Measurements from ENCODE around the gene SLC39A6. TPM values are rescaled to one million over a fixed set of nuclear protein-coding genes. Genes with fewer than 3 reads are reported as not detected.

The SLC39A6 gene
- total and polyA plus RNA-seq, 2 of the 13 experiments (the other 11 are each of a cell fraction or from before 2014, with no cell fraction given) = 41.7 to 59.2 TPM

- TF ChIP-seq ZNF253 (CRISPR knock-in tag; IDR thresholded peaks at IDR 0.05; ENCODE audit: borderline replicate concordance) = no peak
- TF ChIP-seq ZNF343 (CRISPR knock-in tag; IDR thresholded peaks at IDR 0.05) = 0 out of 2 replicates have a peak, but pooled peaks have one; percentile 59
- no peak; the same call in 1 of the 2 replicates for TF ChIP-seq ZBTB4 (CRISPR knock-in tag; IDR thresholded peaks at IDR 0.05; ENCODE audit: borderline replicate concordance)
- TF ChIP-seq RFXAP (CRISPR knock-in tag; IDR thresholded peaks at IDR 0.05; ENCODE audit: borderline replicate concordance) = peak; percentile 79
- no peak for TF ChIP-seq ZNF552 (CRISPR knock-in tag; IDR thresholded peaks at IDR 0.05; ENCODE audit: borderline replicate concordance)
- TF ChIP-seq ELF4 (CRISPR knock-in tag; IDR thresholded peaks at IDR 0.05; ENCODE audit: borderline replicate concordance) = peak; percentile 84
- TF ChIP-seq SIN3A (IDR thresholded peaks at IDR 0.05; ENCODE audit: borderline replicate concordance, low read depth, low read length) = peak; percentile 73; the same call in 1 of the 2 replicates
- 0 out of 2 replicates have a peak, but pooled peaks have one; percentile 76 for TF ChIP-seq ZNF556 (CRISPR knock-in tag; IDR thresholded peaks at IDR 0.05; ENCODE audit: borderline replicate concordance)
- no peak for TF ChIP-seq NR2F2 (IDR thresholded peaks at IDR 0.05; ENCODE audit: borderline replicate concordance, low read depth)
- TF ChIP-seq ZBTB21 (CRISPR knock-in tag; IDR thresholded peaks at IDR 0.05) = 0 out of 2 replicates have a peak, but pooled peaks have one; percentile 6
- TF ChIP-seq KLF15 (CRISPR knock-in tag; IDR thresholded peaks at IDR 0.05; ENCODE audit: borderline replicate concordance) = peak; percentile 45; the same call in 1 of the 2 replicates
- peak; percentile 42 for TF ChIP-seq ZIK1 (CRISPR knock-in tag; IDR thresholded peaks at IDR 0.05; ENCODE audit: borderline replicate concordance, low read depth)
- no peak for TF ChIP-seq ZSCAN22 (CRISPR knock-in tag; IDR thresholded peaks at IDR 0.05)
- peak; percentile 26; the same call in 1 of the 2 replicates for TF ChIP-seq KLF6 (CRISPR knock-in tag; IDR thresholded peaks at IDR 0.05)
- peak; percentile 26 for TF ChIP-seq E2F2 (CRISPR knock-in tag; IDR thresholded peaks at IDR 0.05; ENCODE audit: borderline replicate concordance)
- TF ChIP-seq ZGPAT (CRISPR knock-in tag; IDR thresholded peaks at IDR 0.05) = peak; percentile 97
- TF ChIP-seq ZNF484 (CRISPR knock-in tag; IDR thresholded peaks at IDR 0.05; ENCODE audit: borderline replicate concordance, low read depth) = no peak; the same call in 1 of the 2 replicates
- TF ChIP-seq DRAP1 (CRISPR knock-in tag; IDR thresholded peaks at IDR 0.05) = peak; percentile 74
- TF ChIP-seq TFE3 (CRISPR knock-in tag; IDR thresholded peaks at IDR 0.05) = 0 out of 2 replicates have a peak, but pooled peaks have one; percentile 15
Measured at GRCh38 chr18:36129300-36130038, at the start of gene SLC39A6, which contains the start of gene ELP2 (continued).
